ENCODE results near the gene SLC37A3.
A peak's percentile ranks its signal among the peaks of the same experiment; 100 is the strongest.

The SLC37A3 gene

GRCh38 chr7:140389445-140389844 is 8.9 kb downstream of the SLC37A3 start:
- no peaks in the 10 kb centered on the region for H3K27me3 Mint-ChIP-seq
- intact Hi-C loops (cut with micrococcal nuclease): no loop called here
- no peaks in the 10 kb centered on the region for H3K9me3 Mint-ChIP-seq
- H3K4me3 Mint-ChIP-seq: no peak overlapping the region
- peaks cover 12% of the 10 kb centered on the region for H3K4me1 Mint-ChIP-seq (ENCODE audit: low read depth)
- H3K27ac Mint-ChIP-seq: no peak overlapping the region
- H3K36me3 Mint-ChIP-seq (ENCODE audit: low read depth): no peaks in the 10 kb centered on the region

- Mint-ChIP-seq H3K36me3 (ENCODE audit: low read depth) (peaks cover 22% of the 10 kb centered on the region), H3K27me3 (no peaks in the 10 kb centered on the region), H3K4me3 (no peak overlapping the region), H3K9me3 (no peaks in the 10 kb centered on the region), H3K4me1 (ENCODE audit: low read depth) (peaks cover 12% of the 10 kb centered on the region), H3K27ac (peak overlapping the region; percentile 73)
- intact Hi-C loops (cut with micrococcal nuclease): no loop called here
Measured at GRCh38 chr7:140384894-140385545, 13.3 kb downstream of the SLC37A3 start.

GRCh38 chr7:140383954-140384713 is 14.2 kb downstream of the SLC37A3 start:
- Mint-ChIP-seq H3K27me3 (no peaks in the 10 kb centered on the region), H3K27ac (no peak overlapping the region), H3K4me3 (no peak overlapping the region), H3K36me3 (ENCODE audit: low read depth) (peaks cover 31% of the 10 kb centered on the region), H3K9me3 (no peaks in the 10 kb centered on the region), H3K4me1 (ENCODE audit: low read depth) (peaks cover 12% of the 10 kb centered on the region)
- intact Hi-C loops (cut with micrococcal nuclease): no loop called here

GRCh38 chr7:140375892-140376730 is 22.2 kb downstream of the SLC37A3 start:
- Mint-ChIP-seq H3K9me3 (no peaks in the 10 kb centered on the region), H3K36me3 (ENCODE audit: low read depth) (peaks cover 71% of the 10 kb centered on the region), H3K4me3 (peak overlapping the region; percentile 4), H3K27me3 (no peaks in the 10 kb centered on the region), H3K27ac (peak overlapping the region; percentile 60), H3K4me1 (ENCODE audit: low read depth) (peaks cover 9% of the 10 kb centered on the region)
- intact Hi-C loops (cut with micrococcal nuclease): no loop called here

GRCh38 chr7:140375323-140375722 is 23.0 kb downstream of the SLC37A3 start:
- peaks cover 9% of the 10 kb centered on the region for H3K4me1 Mint-ChIP-seq (ENCODE audit: low read depth)
- peaks cover 70% of the 10 kb centered on the region for H3K36me3 Mint-ChIP-seq (ENCODE audit: low read depth)
- no peak overlapping the region for H3K27ac Mint-ChIP-seq
- H3K27me3 Mint-ChIP-seq: no peaks in the 10 kb centered on the region
- H3K4me3 Mint-ChIP-seq: no peak overlapping the region
- intact Hi-C loops (cut with micrococcal nuclease): no loop called here
- H3K9me3 Mint-ChIP-seq: no peaks in the 10 kb centered on the region

GRCh38 chr7:140369294-140369693 is 29.0 kb downstream of the SLC37A3 start:
- H3K27ac Mint-ChIP-seq: no peak overlapping the region
- H3K4me1 Mint-ChIP-seq (ENCODE audit: low read depth): peaks cover 10% of the 10 kb centered on the region

GRCh38 chr7:140367528-140367927 is 30.8 kb downstream of the SLC37A3 start:
- intact Hi-C loops (cut with micrococcal nuclease): no loop called here
- no peak overlapping the region for H3K4me3 Mint-ChIP-seq
- H3K27ac Mint-ChIP-seq: no peak overlapping the region
- peaks cover 15% of the 10 kb centered on the region for H3K4me1 Mint-ChIP-seq (ENCODE audit: low read depth)
- no peaks in the 10 kb centered on the region for H3K27me3 Mint-ChIP-seq
- H3K9me3 Mint-ChIP-seq: no peaks in the 10 kb centered on the region
- peaks cover 59% of the 10 kb centered on the region for H3K36me3 Mint-ChIP-seq (ENCODE audit: low read depth)

More at GRCh38 chr7:140369294-140369693, 29.0 kb downstream of the SLC37A3 start:
- Mint-ChIP-seq H3K36me3 (ENCODE audit: low read depth) (peaks cover 53% of the 10 kb centered on the region), H3K4me3 (no peak overlapping the region), H3K27me3 (no peaks in the 10 kb centered on the region), H3K9me3 (no peaks in the 10 kb centered on the region)
- intact Hi-C loops (cut with micrococcal nuclease): no loop called here

- Mint-ChIP-seq H3K4me1 (ENCODE audit: low read depth) (peaks cover 20% of the 10 kb centered on the region), H3K4me3 (no peak overlapping the region), H3K27me3 (peaks cover 4% of the 10 kb centered on the region), H3K9me3 (no peaks in the 10 kb centered on the region), H3K36me3 (ENCODE audit: low read depth) (peaks cover 50% of the 10 kb centered on the region), H3K27ac (peak overlapping the region; percentile 46)
- intact Hi-C loops (cut with micrococcal nuclease): no loop called here
Measured at GRCh38 chr7:140364819-140365218, 33.5 kb downstream of the SLC37A3 start.

GRCh38 chr7:140360697-140361229 is 37.6 kb downstream of the SLC37A3 start:
- intact Hi-C loops (cut with micrococcal nuclease): no loop called here
- H3K27ac Mint-ChIP-seq: no peak overlapping the region
- peaks cover 39% of the 10 kb centered on the region for H3K4me1 Mint-ChIP-seq (ENCODE audit: low read depth)
- H3K36me3 Mint-ChIP-seq (ENCODE audit: low read depth): peaks cover 46% of the 10 kb centered on the region
- no peaks in the 10 kb centered on the region for H3K9me3 Mint-ChIP-seq
- H3K4me3 Mint-ChIP-seq: no peak overlapping the region
- H3K27me3 Mint-ChIP-seq: peaks cover 4% of the 10 kb centered on the region

GRCh38 chr7:140358412-140359051 is 39.8 kb downstream of the SLC37A3 start:
- peak overlapping the region; percentile 81 for H3K27ac Mint-ChIP-seq
- peaks cover 24% of the 10 kb centered on the region for H3K4me1 Mint-ChIP-seq (ENCODE audit: low read depth)
- H3K9me3 Mint-ChIP-seq: no peaks in the 10 kb centered on the region
- H3K27me3 Mint-ChIP-seq: peaks cover 4% of the 10 kb centered on the region
- H3K36me3 Mint-ChIP-seq (ENCODE audit: low read depth): peaks cover 56% of the 10 kb centered on the region
- intact Hi-C loops (cut with micrococcal nuclease): no loop called here
- H3K4me3 Mint-ChIP-seq: peak overlapping the region; percentile 73

GRCh38 chr7:140358024-140358411 is 40.3 kb downstream of the SLC37A3 start:
- intact Hi-C loops (cut with micrococcal nuclease): no loop called here

GRCh38 chr7:140350056-140350455 is 48.3 kb downstream of the SLC37A3 start:
- Mint-ChIP-seq H3K27ac (no peak overlapping the region), H3K36me3 (ENCODE audit: low read depth) (peaks cover 92% of the 10 kb centered on the region), H3K4me1 (ENCODE audit: low read depth) (no peaks in the 10 kb centered on the region), H3K9me3 (no peaks in the 10 kb centered on the region), H3K4me3 (no peak overlapping the region), H3K27me3 (no peaks in the 10 kb centered on the region)
- intact Hi-C loops (cut with micrococcal nuclease): no loop called here

More at GRCh38 chr7:140358024-140358411, 40.3 kb downstream of the SLC37A3 start:
- H3K27ac Mint-ChIP-seq: no peak overlapping the region
- H3K27me3 Mint-ChIP-seq: peaks cover 4% of the 10 kb centered on the region
- peaks cover 61% of the 10 kb centered on the region for H3K36me3 Mint-ChIP-seq (ENCODE audit: low read depth)
- H3K9me3 Mint-ChIP-seq: no peaks in the 10 kb centered on the region
- H3K4me3 Mint-ChIP-seq: no peak overlapping the region
- H3K4me1 Mint-ChIP-seq (ENCODE audit: low read depth): peaks cover 24% of the 10 kb centered on the region

- intact Hi-C loops (cut with micrococcal nuclease): loop anchor here (10.0 kb wide), 2 partner anchors 574 to 924 kb away; partner anchors contain the start of gene HIPK2
- no peaks in the 10 kb centered on the region for H3K9me3 Mint-ChIP-seq
- no peak overlapping the region for H3K4me3 Mint-ChIP-seq
- peaks cover 88% of the 10 kb centered on the region for H3K36me3 Mint-ChIP-seq (ENCODE audit: low read depth)
- no peak overlapping the region for H3K27ac Mint-ChIP-seq
- no peaks in the 10 kb centered on the region for H3K27me3 Mint-ChIP-seq
- no peaks in the 10 kb centered on the region for H3K4me1 Mint-ChIP-seq (ENCODE audit: low read depth)
Measured at GRCh38 chr7:140349144-140349771, 49.1 kb downstream of the SLC37A3 start.
